CD4-positive, CD25-positive, alpha-beta regulatory T cell (primary cell): ENCODE results near the gene ABCC12. TPM values are rescaled to one million over a fixed set of nuclear protein-coding genes. Genes with fewer than 3 reads are reported as not detected.

Source experiments
- ATAC-seq, 2 donors: fragments of 150-1000 bp; cut with Tn5 transposase; one replicate each; pipeline ENCODE4 v1.10.0; 2021; ENCODE audit warnings: low read depth in 2 of 2, moderate number of reproducible peaks in 2 of 2, moderate library complexity in 1 of 2
- DNase-seq, 3 donors: peaks; one replicate each; pipeline versions ENCODE4 v3.0.0 to v3.0.0-alpha.2; 2012 to 2022; ENCODE audit warnings: mixed read lengths in 1 of 3
- H3K27ac ChIP-seq: one replicate; pipeline ENCODE4 v1.7.0; 2013; ENCODE audit warnings: mild to moderate bottlenecking, low read length; ENCODE audit not compliant: insufficient read depth, poor library complexity, severe bottlenecking
- H3K27me3 ChIP-seq: one replicate; pipeline ENCODE4 v1.7.0; 2013; ENCODE audit warnings: low read length; ENCODE audit not compliant: control insufficient read depth, insufficient read depth
- H3K36me3 ChIP-seq: one replicate; pipeline ENCODE4 v1.7.0; 2013; ENCODE audit warnings: mild to moderate bottlenecking, low read length, moderate library complexity; ENCODE audit not compliant: control insufficient read depth, insufficient read depth
- H3K4me1 ChIP-seq: 2 replicates; pipeline ENCODE4 v1.7.0; 2013; ENCODE audit warnings: mild to moderate bottlenecking, low read length; ENCODE audit not compliant: insufficient read depth, control insufficient read depth, poor library complexity, severe bottlenecking
- H3K4me3 ChIP-seq: one replicate; pipeline ENCODE4 v1.7.0; 2013; ENCODE audit warnings: low read depth, mild to moderate bottlenecking, low read length, moderate library complexity
- H3K9me3 ChIP-seq, 2 experiments: 1 replicate in 1 of 2; 2 replicates in 1 of 2; pipeline ENCODE4 v1.7.0; 2013; ENCODE audit warnings: low read length in 2 of 2, mild to moderate bottlenecking in 1 of 2, moderate library complexity in 1 of 2; ENCODE audit not compliant: control insufficient read depth in 2 of 2
- H3K27ac Mint-ChIP-seq, 3 donors: one replicate each; pipeline ENCODE4 v1.8.0; 2020 to 2022; ENCODE audit warnings: mild to moderate bottlenecking in 3 of 3, mixed read lengths in 3 of 3, moderate library complexity in 2 of 3
- H3K27me3 Mint-ChIP-seq: one replicate; pipeline ENCODE4 v1.8.0; 2022; ENCODE audit warnings: mild to moderate bottlenecking, mixed read lengths
- H3K36me3 Mint-ChIP-seq: one replicate; pipeline ENCODE4 v1.8.0; 2020; ENCODE audit warnings: mixed read lengths
- H3K4me1 Mint-ChIP-seq, 4 donors: one replicate each; pipeline ENCODE4 v1.8.0; 2020 to 2022; ENCODE audit warnings: mixed read lengths in 4 of 4, mild to moderate bottlenecking in 1 of 4
- H3K4me3 Mint-ChIP-seq, 4 donors: one replicate each; pipeline ENCODE4 v1.8.0; 2020 to 2022; ENCODE audit warnings: mild to moderate bottlenecking in 4 of 4, mixed read lengths in 4 of 4, moderate library complexity in 3 of 4
- H3K9me3 Mint-ChIP-seq, 7 donors: one replicate each; pipeline ENCODE4 v1.8.0; 2020 to 2022; ENCODE audit warnings: mixed read lengths in 7 of 7, mild to moderate bottlenecking in 3 of 7, moderate library complexity in 2 of 7
- polyA plus RNA-seq, 4 donors: library from polyadenylated mRNA; unstranded; fragments of 300-500 nt; fragmentation: Illumina TruSeq; gene quantifications; one replicate each; pipeline ENCODE4 v1.2.3, GENCODE V29; 2021
- total RNA-seq: library from RNA; stranded (reverse); gene quantifications from one replicate; pipeline ENCODE4 v1.2.3, GENCODE V29; 2022

The ABCC12 gene
- total and polyA plus RNA-seq, 5 donors from 2014 or later: not detected

DNA sequence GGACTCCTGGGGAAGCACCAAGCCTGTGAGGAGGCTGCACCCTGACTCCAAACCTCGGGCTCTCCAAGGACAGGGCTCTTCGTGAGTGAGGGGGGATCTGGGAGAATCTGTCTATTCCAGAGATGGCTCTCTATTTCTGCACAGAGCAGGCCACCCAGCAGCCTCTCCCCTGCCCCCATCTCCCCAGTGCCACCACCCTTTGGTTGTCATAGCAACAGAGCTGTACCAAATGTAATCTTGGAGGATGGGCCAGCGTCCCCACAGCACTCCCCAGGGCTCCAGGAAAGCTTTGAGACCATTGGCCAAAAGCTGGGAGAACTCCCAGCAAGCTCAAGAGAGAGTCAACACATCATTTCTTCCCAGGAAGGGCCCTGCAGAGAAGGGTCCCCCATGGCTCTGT lies 49.3 kb downstream of the ABCC12 start:
- Mint-ChIP-seq H3K9me3 (peaks cover 0 to 5% (median 0%) of the 10 kb centered on the region in 7 donors), H3K27ac (no peak overlapping the region), H3K36me3 (no peaks in the 10 kb centered on the region), H3K4me1 (peaks cover 0 to 10% (median 4%) of the 10 kb centered on the region in 4 donors), H3K4me3 (no peak overlapping the region), H3K27me3 (no peaks in the 10 kb centered on the region)
- H3K36me3 ChIP-seq: no peaks in the 10 kb centered on the region
- H3K4me1 ChIP-seq: no peaks in the 10 kb centered on the region
- DNase-seq: no peak
- no peaks in the 10 kb centered on the region for H3K27me3 ChIP-seq
- ATAC-seq: no peak
- no peak overlapping the region for H3K4me3 ChIP-seq
- no peaks in the 10 kb centered on the region for H3K9me3 ChIP-seq
- no peak overlapping the region for H3K27ac ChIP-seq

Other genes with a start within 250 kb of the ABCC12 start
- gene LONP2, start 88.3 kb upstream of the ABCC12 start, total RNA-seq: 72.9 TPM
- 10 to 100 TPM; 29.1 to 40.5 (median 34.6) TPM for gene LONP2, start 88.3 kb upstream of the ABCC12 start, polyA plus RNA-seq
- not detected for gene ABCC11, start 91.5 kb upstream of the ABCC12 start, total RNA-seq
- gene ABCC11, start 91.5 kb upstream of the ABCC12 start, polyA plus RNA-seq: under 1 TPM in 2 of 4 donors, not detected in 2; 0.13 to 0.30 TPM
- 34.0 TPM for gene SIAH1, start 229.4 kb upstream of the ABCC12 start, total RNA-seq
- 10 to 100 TPM in 2 of 4 donors, 1 to 10 TPM in 2; 6.6 to 15.6 (median 10.6) TPM for gene SIAH1, start 229.4 kb upstream of the ABCC12 start, polyA plus RNA-seq